NCI-H2196 (cell line): ENCODE data around the gene SLC27A5.
A peak's percentile ranks its signal among the peaks of the same experiment; 100 is the strongest.
"Not testable (repeated sequence)": the region's sequence is repeated elsewhere in the genome, so short reads cannot be mapped to it uniquely, and the experiment has no call there.

ENCODE experiments used
- DNase-seq: peaks from one replicate; lab custom pipeline; 2025; ENCODE audit not compliant: unreplicated experiment; lab: John Stamatoyannopoulos, UW

Gene SLC27A5

DNA sequence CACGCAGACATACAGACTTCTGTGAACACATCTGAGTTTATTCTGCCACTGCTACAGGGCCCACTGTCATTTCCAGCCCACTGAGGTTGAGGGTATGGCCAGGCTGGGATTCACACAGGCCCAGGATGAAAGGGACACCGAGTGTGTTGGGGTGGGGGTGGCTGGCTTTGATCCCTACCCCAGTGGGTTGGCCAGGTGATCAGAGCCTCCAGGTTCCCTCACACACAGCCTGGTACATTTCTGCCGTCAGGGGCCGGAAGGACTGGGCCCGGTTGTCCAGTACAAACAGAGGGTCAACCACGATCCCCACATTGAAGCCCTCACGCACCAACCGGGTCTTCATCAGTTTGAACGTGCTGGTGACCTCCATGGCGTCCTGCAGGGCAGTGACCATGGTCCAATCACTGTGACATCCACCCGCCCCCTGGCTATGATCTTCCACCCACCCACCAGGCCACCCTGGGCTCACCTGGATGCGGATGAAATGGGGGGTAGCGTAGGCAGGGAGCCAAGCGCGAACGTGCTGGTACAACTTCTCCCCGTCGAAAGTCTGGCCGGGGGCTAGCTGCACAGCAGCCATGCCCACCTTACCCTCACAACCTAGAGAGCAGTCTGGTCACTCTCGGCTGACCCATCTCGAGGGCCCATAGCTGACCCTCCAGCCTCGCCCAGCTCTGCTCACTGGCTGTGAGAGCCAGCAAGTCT is 13.3 kb downstream of the SLC27A5 start:
- no peak for DNase-seq

DNA sequence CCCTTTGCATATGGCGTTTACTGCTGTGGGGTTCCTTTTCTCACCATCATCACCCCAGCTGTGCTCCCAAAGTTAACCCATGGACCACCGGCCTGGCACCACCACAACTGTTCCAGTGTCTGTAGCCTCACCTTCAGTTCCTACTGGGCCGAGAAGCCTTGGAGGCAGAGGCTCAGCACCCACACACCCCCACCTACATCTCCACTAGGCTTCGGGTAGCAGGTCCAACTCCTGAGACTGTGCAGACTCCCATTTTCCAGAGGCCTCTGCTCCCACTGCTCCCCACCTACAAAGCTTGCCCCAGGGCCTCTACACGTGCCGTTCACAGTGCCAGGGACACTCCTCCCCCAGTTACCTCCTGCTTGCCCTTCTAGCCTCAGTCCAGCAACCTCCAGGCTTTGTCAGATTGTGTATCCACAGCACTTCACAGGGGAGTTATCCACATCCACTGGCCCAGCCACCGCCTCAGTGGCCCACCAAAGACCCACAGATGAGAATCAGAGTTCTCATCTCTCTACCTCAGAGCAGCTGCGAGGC is 14.1 kb downstream of the SLC27A5 start:
- DNase-seq = no peak

DNA sequence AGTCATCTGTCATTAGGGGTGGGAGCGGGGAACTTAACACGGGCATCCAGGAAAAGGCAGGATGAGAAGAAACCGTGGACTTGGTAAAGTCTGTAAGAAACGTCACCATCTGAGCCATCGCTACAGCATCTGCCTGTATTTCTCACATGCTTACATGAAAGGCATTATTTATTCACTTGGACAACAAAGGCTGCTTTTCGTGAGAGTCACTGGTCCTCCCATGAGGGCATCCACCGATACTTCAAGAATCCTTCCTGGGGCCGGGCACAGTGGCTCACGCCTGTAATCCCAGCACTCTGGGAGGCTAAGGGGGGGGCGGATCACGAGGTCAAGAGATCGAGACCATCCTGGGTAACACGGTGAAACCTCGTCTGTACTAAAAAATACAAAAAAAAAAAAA is 19.5 kb downstream of the SLC27A5 start:
- no peak for DNase-seq

DNA sequence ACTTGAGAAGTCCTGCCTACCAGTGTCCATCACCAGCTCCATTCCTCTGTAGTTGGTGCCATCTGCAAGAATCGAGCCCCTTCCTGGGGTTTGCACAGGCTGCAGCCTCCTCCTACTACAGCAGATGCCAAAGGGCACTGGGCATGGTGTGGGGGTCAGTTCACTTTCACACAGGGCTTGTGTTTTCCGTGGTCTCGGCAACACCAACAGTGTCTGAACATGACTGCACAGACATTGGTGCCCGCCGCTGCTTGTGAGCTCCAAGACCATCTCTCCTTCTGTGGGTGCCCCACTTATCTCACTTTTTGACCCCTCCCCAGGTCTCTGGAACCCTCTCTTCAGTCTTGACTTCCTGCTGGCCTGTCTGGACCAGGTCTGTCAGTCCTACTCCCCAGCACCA is 20.4 kb downstream of the SLC27A5 start:
- no peak for DNase-seq

DNA sequence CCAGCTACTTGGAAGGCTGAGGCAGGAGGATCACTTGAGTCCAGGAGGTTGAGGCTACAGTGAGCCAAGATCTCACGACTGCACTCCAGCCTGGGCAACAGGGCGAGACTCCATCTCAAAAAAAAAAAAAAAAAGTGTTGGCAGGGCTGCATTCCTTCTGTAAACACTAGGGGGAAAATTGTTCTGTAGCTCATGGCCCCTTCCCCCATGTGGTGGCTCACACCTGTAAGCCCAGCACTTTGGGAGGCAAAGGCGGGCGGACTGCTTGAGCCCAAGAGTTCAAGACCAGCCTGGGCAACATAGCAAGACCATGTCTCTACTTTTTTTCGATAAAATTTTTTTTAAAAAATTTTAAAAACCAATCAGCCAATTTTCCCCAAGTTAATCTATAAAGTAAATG is 27.4 kb downstream of the SLC27A5 start:
- DNase-seq = not testable (repeated sequence)

DNA sequence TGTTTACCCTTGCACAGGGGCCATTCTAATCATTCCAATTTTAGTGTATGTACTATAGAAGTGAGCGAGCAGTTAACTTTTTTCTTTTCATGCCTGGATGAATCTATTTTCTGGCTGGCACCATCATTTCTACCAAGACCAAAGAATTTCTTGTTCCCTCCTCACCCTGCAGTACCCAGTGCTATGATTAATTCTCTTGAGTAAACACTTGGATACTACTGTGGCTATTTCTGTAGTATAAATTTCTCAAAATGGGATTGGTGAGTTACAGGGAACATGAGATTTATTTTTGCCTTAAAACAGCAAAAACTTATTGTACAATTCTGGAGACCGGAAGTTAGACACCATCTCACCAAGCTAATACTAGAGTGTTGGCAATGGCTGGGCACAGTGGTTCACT is 28.0 kb downstream of the SLC27A5 start:
- DNase-seq = no peak

DNA sequence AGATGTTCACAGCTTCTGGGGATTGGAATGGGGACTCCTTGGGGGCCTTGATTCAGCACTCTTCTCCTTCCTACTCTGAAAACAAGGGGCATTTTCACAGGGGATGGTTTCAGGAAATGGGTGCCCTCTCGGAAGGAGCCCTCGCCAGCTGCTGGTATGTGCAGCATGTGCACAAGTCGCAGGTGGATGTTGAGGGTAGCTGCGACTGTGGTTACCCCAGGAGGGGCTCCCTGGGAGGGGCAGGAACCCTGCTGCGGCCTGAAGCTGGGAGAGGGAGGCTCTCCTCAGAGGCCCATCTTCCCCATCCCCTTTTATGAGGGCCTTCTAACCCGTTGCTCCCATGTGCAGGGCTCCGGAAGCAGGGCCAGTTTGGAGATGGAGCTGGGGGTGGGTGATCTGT is 29.4 kb downstream of the SLC27A5 start:
- DNase-seq = no peak

DNA sequence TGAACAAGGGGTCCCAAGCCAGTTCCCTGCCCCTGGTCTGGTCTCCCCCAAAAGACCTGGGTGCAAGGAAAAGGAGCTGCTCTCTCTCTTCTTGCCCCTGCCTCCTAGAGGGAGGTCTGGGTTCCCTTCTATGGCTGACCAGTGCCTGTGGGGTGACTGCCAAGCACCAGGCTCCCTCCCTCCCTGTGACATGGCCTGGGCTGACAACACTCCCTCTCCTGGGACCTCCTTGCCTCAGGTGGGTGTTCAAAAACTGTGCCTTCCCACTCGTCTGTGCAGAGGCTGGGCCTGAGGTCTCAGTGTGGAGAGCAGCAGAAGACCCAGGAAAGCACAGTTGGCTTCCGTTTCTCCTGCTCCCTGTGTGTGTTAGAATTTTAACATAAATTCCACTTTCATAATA is 31.0 kb downstream of the SLC27A5 start:
- no peak for DNase-seq

DNA sequence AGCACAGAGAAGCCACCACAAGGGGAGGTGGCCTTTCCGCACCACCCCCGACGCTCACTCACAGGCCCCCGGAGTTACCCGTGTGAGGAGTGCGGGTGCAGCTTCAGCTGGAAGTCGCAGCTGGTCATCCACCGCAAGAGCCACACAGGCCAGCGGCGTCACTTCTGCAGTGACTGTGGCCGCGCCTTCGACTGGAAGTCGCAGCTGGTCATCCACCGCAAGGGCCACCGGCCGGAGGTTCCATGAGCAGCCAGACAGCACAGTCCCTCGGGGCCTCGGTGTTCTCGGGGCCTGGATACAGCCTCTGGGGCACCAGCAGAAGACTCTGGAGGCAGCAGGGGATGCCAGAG is 31.3 kb downstream of the SLC27A5 start:
- DNase-seq = no peak

DNA sequence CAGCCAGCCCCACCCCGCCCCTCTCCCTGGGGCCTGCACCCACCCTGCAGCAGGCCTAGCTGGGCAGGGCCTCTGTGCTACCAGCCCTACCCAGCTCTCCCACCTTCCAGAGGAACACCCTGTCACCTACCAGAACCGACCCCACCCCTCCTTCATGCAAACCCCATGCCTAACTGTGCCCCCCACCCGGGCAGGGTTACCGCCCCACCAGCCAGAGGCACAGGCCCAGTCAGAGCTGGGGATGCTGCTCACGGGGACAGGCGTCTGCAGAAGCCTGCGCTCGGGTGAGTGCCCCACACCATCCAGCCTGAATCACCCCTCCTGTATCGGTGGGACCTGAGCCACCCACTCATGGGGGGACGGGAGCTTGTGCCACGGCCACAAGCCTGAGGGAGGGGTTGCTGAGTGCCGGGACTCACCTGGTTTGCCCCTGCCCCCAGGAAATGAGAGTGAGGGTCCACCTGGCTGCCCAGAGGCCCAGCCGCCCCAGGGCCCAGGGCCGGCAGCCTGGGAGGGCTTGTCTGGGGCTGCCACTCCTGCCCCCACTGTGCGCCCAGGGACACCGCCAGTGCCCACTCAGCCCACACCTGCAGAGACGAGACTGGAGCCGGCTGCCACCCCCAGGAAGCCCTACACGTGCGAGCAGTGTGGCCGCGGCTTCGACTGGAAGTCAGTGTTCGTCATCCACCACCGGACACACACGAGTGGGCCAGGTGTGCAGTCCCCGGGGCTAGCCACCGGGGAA is 31.9 kb downstream of the SLC27A5 start:
- no peak for DNase-seq

DNA sequence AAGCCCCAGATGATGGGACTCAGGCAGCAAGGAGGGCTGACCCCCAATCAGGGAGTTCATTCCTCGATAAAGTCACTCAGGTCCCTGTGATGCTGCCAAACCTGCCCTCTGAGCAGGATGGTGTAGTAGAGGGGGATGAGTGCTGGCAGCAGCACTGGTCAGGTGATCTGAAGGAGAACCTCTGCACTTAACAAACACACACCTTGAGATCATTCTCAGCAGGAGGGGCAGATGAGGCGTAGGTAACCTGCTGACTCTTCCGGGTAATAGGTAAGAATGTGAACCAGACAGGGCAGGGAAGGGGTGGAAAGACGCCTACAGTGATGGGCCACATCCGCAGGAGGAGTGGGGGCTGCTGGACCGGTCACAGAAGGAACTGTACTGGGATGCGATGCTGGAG is 32.5 kb downstream of the SLC27A5 start:
- no peak for DNase-seq

DNA sequence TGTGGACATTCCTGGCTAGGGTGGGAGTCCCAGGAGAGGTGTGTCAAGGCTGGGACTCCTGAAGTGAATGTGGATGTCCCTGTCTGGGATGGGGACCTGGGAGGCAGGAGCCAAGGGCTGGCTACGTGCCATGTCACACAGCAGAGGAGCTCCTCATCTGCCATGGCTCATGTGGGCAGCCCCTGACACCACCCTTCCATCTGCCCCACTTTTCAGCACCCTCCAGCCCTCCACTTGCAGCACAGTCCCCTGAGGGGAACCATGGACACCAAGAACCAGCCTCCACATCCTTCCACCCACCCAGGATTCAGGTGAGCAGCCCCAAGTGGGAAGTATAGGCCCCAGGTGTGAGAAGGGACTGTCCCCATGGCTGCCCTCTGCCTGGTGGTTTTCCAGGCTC is 33.9 kb downstream of the SLC27A5 start:
- DNase-seq = no peak

DNA sequence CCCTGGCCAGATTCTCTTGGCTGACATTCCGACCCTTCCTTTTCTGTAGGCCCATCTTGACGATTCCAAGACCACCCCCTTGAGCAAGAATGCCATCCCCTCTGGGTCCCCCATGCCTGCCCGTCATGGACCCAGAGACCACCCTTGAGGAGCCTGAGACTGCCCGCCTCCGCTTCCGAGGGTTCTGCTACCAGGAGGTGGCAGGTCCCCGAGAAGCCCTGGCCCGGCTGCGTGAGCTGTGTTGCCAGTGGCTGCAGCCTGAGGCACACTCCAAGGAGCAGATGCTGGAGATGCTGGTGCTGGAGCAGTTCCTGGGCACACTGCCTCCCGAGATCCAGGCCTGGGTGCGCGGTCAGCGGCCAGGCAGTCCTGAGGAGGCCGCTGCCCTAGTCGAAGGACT is 34.7 kb downstream of the SLC27A5 start:
- no peak for DNase-seq

DNA sequence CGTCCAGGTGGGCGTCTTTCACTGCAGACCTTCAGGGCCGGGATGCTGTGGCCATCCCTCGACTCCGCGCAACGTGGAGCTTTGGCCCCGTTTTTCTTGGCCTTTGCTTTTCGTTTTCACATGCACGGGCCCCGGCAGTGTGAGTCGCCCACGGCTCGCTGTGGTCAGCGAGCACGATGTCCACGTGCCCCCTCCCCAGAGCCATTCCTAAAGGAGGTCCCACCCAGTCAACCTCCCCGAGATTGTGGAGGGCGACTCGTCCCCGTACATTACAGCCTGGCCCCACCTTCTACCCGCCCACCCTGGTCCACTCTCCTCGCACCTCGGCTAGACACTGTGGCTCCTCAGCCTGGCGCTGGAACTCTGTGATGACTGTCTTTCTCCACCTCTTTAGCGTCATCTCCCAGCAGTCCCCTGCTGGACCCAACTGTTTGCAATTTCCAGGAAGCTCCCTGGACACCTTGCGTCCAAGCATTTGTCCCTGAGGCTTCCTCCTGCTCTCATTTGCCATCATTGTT is 35.2 kb downstream of the SLC27A5 start:
- DNase-seq = peak; percentile 42

DNA sequence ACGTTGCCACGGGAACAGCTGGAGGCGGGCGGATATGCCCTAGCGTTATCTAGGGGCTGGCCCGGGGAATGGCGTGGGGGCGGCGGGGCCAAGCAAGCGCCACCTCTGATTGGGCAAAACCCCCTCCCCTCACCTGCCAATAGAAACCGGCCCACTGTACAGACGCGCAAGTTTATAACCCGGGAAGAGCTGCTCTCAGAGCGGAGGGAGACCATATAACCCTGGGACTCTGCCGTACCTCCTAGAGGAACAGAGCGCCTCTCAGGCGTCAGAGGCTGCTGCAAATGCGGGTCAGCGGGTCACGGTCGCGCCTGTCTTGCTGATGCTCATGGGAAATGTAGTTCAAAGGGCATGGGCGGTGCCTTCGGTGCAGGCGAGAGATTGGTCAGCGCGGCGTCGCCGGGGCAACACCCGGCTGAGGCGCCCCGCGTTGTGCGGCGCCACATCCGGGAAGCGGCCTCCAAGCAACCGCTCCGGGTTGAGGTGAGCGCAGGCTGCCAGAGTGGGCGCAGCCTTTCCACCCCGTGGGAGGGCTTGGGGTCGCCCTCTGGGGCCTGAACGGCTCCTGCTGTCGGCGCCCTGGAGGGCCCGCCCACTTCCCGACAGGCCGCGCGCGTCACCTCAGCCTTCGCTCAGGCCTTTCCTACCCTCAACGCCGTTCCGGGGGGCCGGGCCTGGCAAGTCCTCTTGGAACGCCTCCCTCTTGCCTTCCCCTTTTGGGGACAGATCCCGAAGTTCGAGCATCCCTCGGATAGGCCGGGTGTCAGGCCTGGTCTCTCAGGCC is 35.9 kb downstream of the SLC27A5 start, which contains the start of gene ZNF446:
ZNF446 (plus strand) TSS at position 639 of the 784 bp plus-strand sequence. CDS start 867 bp downstream, outside the sequence.
- DNase-seq = peak; percentile 97

DNA sequence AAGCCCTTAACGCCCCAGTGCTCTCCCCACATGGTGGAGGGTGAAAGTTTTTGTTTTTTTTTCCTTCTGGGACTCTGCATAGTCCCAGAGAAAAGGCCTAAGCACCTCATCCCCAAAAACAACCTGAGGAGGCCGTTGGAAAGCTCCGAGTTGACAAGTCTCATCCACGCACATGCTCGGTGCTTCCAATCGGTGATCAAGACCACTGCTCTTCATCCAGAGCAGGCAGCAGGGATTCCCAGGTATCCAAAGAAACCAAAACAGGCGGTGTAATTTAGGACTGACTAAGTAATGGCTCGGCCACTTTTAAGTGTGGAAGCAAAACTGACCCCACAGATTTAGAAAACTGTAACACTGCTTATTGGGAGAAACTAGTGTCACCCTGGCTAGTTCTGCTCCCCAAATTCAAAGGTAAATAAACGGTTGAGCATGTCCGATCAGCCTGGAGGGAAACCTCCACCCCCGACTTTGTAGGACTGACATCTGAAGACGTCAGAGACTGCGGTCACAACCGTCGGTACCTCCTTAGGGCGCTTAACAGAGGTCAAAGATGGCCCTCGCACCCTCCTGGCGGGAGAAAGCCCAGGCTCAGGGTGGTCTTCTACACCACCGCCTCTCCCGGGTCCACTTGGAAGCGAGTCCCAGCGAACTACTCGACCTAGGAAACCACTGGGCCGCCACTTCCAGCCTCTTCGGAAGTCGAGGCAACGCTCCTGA is 36.6 kb downstream of the SLC27A5 start:
- no peak for DNase-seq

DNA sequence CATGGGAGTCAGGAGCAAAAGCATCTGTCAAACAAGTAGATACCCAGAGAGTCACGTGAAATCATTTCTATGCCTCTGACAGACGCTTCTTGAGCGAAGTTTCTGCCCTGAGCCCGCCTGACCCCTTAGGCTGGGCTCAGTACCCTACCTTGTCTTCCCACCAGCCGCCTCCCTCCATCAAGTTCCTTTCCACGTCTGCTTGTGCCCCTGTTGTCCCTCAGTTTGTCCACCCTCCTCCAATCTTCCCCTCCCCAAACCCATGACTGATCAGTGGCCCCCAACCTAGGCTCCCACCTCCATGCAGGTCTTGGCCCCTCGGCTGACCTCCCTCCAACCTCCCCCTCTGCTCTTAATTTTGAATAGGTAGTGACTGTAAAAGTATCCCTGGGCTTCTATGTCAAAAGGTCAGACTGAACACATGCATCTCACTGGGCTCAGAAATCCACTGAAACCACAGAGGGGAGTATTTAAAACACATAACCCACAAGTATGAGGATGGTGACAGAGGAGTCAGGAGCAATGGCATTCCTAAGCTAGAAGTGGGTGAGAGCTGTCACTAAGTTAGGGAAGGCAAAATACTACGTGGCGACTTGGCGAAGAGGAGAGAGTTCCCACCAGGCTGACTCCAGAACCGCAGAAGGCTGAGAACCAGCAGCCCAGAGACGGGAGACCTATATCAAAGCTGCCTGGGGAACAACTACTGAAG is 37.3 kb downstream of the SLC27A5 start:
- no peak for DNase-seq

DNA sequence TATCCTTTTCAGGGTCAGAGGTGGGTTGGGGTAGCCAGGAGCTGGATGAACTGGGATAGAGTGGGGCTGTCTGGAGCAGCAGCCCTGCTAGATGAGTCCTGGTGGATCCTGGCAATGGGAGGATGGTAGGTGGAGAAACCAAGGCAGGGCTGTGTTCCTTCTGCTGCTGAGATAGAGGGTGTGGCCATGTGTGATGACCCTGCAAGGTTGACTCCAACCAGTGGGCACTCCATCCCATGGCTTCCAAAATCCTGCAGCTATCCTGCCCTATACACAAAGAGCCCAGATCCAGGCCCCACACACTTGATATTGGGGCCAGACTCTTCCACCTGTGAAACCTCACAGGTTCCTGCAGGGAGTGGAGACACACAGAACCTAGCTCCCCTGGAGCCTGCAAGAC is 38.0 kb downstream of the SLC27A5 start:
- DNase-seq = no peak

DNA sequence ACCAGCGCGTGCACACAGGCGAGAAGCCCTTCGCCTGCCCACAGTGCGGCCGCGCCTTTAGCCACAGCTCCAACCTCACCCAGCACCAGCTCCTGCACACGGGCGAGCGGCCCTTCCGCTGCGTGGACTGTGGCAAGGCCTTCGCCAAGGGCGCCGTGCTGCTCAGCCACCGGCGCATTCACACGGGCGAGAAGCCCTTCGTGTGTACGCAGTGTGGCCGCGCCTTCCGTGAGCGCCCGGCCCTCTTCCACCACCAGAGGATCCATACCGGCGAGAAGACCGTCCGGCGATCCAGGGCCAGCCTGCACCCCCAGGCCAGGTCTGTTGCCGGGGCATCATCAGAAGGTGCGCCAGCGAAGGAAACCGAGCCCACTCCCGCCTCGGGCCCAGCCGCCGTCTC is 40.1 kb downstream of the SLC27A5 start:
- no peak for DNase-seq
